HEK293 (cell line): ENCODE results near the gene CCDC69.

Source experiments
- ATF2 ChIP-seq: fragments of 450-650 bp; formaldehyde crosslinking; IDR thresholded peaks from 2 replicates; pipeline ENCODE4 v1.5.1; 2016; ENCODE audit warnings: missing biosample characterization, missing genetic modification characterization, low read depth
- CTCF ChIP-seq: fragments of 450-650 bp; formaldehyde crosslinking; IDR thresholded peaks from 2 replicates; pipeline ENCODE4 v1.5.1; 2016; ENCODE audit warnings: missing biosample characterization, missing genetic modification characterization
- GLI4 ChIP-seq: fragments of 450-650 bp; formaldehyde crosslinking; IDR thresholded peaks from 2 replicates; pipeline ENCODE4 v1.5.1; 2016; ENCODE audit warnings: missing biosample characterization, missing genetic modification characterization
- KLF9 ChIP-seq: fragments of 450-650 bp; formaldehyde crosslinking; IDR thresholded peaks from 2 replicates; pipeline ENCODE4 v1.5.1; 2016; ENCODE audit warnings: missing biosample characterization, missing genetic modification characterization, low read depth
- SETDB1 ChIP-seq: IDR thresholded peaks from one replicate; pipeline ENCODE4 v1.6.1; 2017; ENCODE audit warnings: mild to moderate bottlenecking, low read length, moderate library complexity, mixed read lengths; ENCODE audit not compliant: insufficient read length
- ZNF133 ChIP-seq: fragments of 450-650 bp; formaldehyde crosslinking; IDR thresholded peaks from 2 replicates; pipeline ENCODE4 v1.5.1; 2016; ENCODE audit warnings: missing biosample characterization, missing genetic modification characterization
- ZNF416 ChIP-seq: fragments of 450-650 bp; formaldehyde crosslinking; IDR thresholded peaks from 2 replicates; pipeline ENCODE4 v1.5.1; 2016; ENCODE audit warnings: missing biosample characterization, missing genetic modification characterization
- ZSCAN30 ChIP-seq: fragments of 450-650 bp; IDR thresholded peaks from 2 replicates; pipeline ENCODE4 v1.5.1; 2018; ENCODE audit warnings: missing biosample characterization, mild to moderate bottlenecking, missing genetic modification characterization, moderate library complexity
- ZSCAN5A ChIP-seq: fragments of 450-650 bp; formaldehyde crosslinking; IDR thresholded peaks from 2 replicates; pipeline ENCODE4 v1.5.1; 2016; ENCODE audit warnings: missing biosample characterization, missing genetic modification characterization

GRCh38 chr5:151252762-151253604 lies 29.1 kb upstream of the CCDC69 start, which contains the start of gene GM2A:
- TF ChIP-seq ZSCAN5A (tag by site-specific recombination) (no peak), SETDB1 (no peak), KLF9 (tag by site-specific recombination) (peak; percentile 68), CTCF (tag by site-specific recombination) (no peak), GLI4 (tag by site-specific recombination) (no peak), ATF2 (tag by site-specific recombination) (no peak), ZNF416 (tag by site-specific recombination) (no peak), ZSCAN30 (tag by site-specific recombination) (no peak), ZNF133 (tag by site-specific recombination) (no peak)
